Activated CD8-positive, alpha-beta T cell treated with anti-CD3 and anti-CD28 coated beads, Interleukin-2, amount 10 ng/mL, durations not matched to agents 7 days and 5 days (primary cell): ENCODE data around the gene CHCHD3. TPM values are rescaled to one million over a fixed set of nuclear protein-coding genes. Genes with fewer than 3 reads are reported as not detected.
"Not testable (repeated sequence)": the region's sequence is repeated elsewhere in the genome, so short reads cannot be mapped to it uniquely, and the experiment has no call there.

Experiments
- ATAC-seq: fragments of 150-1000 bp; cut with Tn5 transposase; one replicate; pipeline ENCODE4 v1.10.0; 2021; ENCODE audit warnings: moderate library complexity
- CTCF ChIA-PET: fragments of 350-600 bp; sonication (Branson Sonifier 250); formaldehyde crosslinking; loops from one replicate; lab custom pipeline; 2021; ENCODE audit warnings: antibody characterized with exemption; lab: Charles Lee
- POLR2A ChIA-PET: fragments of 350-600 bp; sonication (Branson Sonifier 250); formaldehyde crosslinking; loops from one replicate; lab custom pipeline; 2021; ENCODE audit warnings: antibody characterized with exemption; lab: Charles Lee
- DNase-seq: peaks from one replicate; pipeline ENCODE4 v3.0.0-alpha.2; 2020
- H3K27ac Mint-ChIP-seq: one replicate; pipeline ENCODE4 v1.8.0; 2021; ENCODE audit warnings: mild to moderate bottlenecking, mixed read lengths
- H3K27me3 Mint-ChIP-seq: one replicate; pipeline ENCODE4 v1.8.0; 2021; ENCODE audit warnings: low read depth, mixed read lengths
- H3K36me3 Mint-ChIP-seq: one replicate; pipeline ENCODE4 v1.8.0; 2021; ENCODE audit warnings: low read depth, mixed read lengths
- H3K4me1 Mint-ChIP-seq: one replicate; pipeline ENCODE4 v1.8.0; 2021; ENCODE audit warnings: low read depth, mixed read lengths
- H3K4me3 Mint-ChIP-seq: one replicate; pipeline ENCODE4 v1.8.0; 2021; ENCODE audit warnings: mild to moderate bottlenecking, mixed read lengths
- H3K9me3 Mint-ChIP-seq: one replicate; pipeline ENCODE4 v1.8.0; 2022; ENCODE audit warnings: mixed read lengths; ENCODE audit not compliant: insufficient read depth
- total RNA-seq, 2 experiments: library from RNA; stranded (reverse); gene quantifications; one replicate each; pipeline ENCODE4 v1.2.3, GENCODE V29; 2021

The CHCHD3 gene
- total RNA-seq, 2 experiments from 2014 or later, result 60.1 to 62.5 TPM

DNA sequence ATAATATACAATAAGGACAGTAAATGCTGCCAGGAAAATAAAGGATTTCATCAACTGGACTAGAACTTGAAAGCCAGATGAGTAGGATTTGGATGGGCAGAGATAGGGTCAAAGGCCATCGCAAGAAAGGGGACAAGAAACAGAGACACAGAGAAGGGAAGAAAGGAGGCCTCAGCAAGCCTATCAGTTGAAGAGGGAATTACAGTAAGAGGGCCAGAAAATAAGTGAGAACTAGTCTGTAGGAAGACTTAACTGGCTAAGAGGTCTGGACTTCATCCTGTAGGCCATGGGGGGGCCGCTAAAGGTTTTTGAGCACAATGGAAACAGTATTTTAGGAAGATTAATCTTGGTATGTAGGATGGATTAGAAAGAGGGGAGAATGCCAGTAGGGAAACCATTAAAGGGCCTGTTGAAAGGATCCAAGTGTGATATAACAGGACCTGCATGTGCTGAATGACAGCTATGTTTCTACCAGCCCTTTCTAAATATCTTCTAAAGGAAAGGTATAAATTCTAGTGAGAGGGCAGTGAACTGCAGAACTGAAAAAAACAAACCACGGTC, 174.4 kb downstream of the CHCHD3 start:
- ChIA-PET POLR2A (no interaction called here), CTCF (no interaction called here)
- no peak for DNase-seq
- no peaks in the 10 kb centered on the region for H3K9me3 Mint-ChIP-seq
- H3K27me3 Mint-ChIP-seq, result no peaks in the 10 kb centered on the region
- H3K4me3 Mint-ChIP-seq, result no peak overlapping the region
- H3K36me3 Mint-ChIP-seq, result peaks cover 18% of the 10 kb centered on the region
- ATAC-seq, result no peak
- H3K4me1 Mint-ChIP-seq, result peaks cover 1% of the 10 kb centered on the region
- no peak overlapping the region for H3K27ac Mint-ChIP-seq

DNA sequence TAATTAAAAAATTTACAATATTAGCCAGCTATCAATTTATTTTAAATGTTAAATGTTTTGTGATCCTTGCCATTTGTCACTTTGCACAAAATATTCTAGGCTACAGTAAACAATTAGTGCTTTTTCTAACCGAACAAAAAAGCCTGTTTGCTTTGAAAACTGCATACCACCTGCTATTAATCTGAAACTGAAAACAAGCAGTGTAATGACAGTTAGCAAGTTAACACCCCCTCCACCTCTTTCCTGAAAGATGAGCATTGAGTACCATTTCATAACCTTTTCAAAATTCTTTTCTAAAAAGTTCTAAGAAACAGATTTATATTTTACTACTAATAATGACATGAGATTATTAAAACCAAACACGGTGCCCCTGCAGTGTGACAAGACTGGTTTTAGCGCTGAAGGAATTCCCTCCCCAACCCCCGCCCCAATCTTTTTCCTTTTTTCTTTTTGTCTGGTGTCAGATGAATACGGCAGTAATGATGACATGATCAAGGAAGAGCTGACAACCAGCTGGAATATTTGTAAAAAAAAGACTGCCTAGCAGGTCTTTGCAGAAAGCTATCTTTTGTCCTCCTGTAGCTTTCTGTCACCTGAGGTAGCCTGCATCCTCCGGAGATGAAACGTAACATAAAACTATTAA, 175.6 kb downstream of the CHCHD3 start:
- no peak for DNase-seq
- Mint-ChIP-seq H3K27ac (no peak overlapping the region), H3K9me3 (no peaks in the 10 kb centered on the region), H3K4me1 (peaks cover 1% of the 10 kb centered on the region), H3K36me3 (peaks cover 20% of the 10 kb centered on the region), H3K4me3 (no peak overlapping the region), H3K27me3 (no peaks in the 10 kb centered on the region)
- no peak for ATAC-seq
- ChIA-PET CTCF (no interaction called here), POLR2A (no interaction called here)

DNA sequence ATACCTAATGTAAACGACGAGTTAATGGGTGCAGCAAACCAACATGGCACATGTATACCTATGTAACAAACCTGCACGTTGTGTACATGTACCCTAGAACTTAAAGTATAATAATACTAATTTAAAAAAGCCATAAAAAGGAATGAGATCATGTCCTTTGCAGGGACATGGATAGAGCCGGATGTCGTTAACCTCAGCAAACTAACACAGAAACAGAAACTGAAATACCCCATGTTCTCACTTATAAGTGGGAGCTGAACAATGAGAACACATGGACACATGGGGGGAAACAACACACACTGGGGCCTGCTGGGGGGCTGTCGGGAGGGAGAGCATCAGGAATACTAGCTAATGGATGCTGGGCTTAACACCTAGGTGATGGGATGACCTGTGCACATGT, 176.8 kb downstream of the CHCHD3 start:
- DNase-seq, H3K4me3 Mint-ChIP-seq, POLR2A ChIA-PET, H3K4me1 Mint-ChIP-seq, H3K9me3 Mint-ChIP-seq, H3K27me3 Mint-ChIP-seq, ATAC-seq: not testable (repeated sequence)
- CTCF ChIA-PET, result interaction anchor here (0.6 kb wide), 1 partner anchor 273 kb away, joined by 3 read pairs; no protein-coding TSS in a partner anchor
- peak overlapping the region; percentile 66 for H3K27ac Mint-ChIP-seq
- peaks cover 20% of the 10 kb centered on the region for H3K36me3 Mint-ChIP-seq

DNA sequence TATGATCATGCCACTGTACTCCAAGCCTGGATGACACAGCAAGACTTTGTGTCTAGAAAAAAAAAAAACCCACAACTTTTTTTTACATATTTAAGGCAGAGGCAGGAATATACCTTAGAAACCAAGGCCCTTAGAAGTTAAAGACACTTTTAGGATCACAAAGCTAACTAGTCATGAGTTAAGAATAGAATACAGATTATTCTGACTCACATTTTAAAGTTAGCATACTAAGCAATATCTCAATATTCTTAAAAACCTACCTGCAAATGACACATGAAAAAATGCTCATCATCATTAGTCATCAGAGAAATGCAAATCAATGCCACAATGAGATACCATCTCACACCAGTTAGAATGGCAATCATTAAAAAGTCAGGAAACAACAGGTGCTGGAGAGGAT, 177.7 kb downstream of the CHCHD3 start:
- H3K4me1 Mint-ChIP-seq, result peaks cover 1% of the 10 kb centered on the region
- no peak overlapping the region for H3K27ac Mint-ChIP-seq
- H3K27me3 Mint-ChIP-seq, result no peaks in the 10 kb centered on the region
- CTCF ChIA-PET, result no interaction called here
- H3K9me3 Mint-ChIP-seq, result no peaks in the 10 kb centered on the region
- POLR2A ChIA-PET, result no interaction called here
- ATAC-seq (no peak), DNase-seq (no peak)
- no peak overlapping the region for H3K4me3 Mint-ChIP-seq
- peaks cover 23% of the 10 kb centered on the region for H3K36me3 Mint-ChIP-seq

DNA sequence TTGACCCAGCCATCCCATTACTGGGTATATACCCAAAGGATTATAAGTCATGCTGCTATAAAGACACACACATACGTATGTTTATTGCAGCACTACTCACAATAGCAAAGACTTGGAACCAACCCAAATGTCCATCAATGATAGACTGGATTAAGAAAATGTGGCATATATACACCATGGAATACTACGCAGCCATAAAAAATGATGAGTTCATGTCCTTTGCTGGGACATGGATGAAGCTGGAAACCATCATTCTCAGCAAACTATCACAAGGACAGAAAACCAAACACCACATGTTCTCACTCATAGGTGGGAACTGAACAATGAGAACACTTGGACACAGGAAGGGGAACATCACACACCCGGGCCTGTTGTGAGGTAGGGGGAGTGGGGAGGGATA, 179.6 kb downstream of the CHCHD3 start:
- CTCF ChIA-PET, H3K4me1 Mint-ChIP-seq, POLR2A ChIA-PET, H3K4me3 Mint-ChIP-seq, DNase-seq, ATAC-seq, H3K9me3 Mint-ChIP-seq, H3K27ac Mint-ChIP-seq, H3K27me3 Mint-ChIP-seq: not testable (repeated sequence)
- H3K36me3 Mint-ChIP-seq, result peaks cover 21% of the 10 kb centered on the region

DNA sequence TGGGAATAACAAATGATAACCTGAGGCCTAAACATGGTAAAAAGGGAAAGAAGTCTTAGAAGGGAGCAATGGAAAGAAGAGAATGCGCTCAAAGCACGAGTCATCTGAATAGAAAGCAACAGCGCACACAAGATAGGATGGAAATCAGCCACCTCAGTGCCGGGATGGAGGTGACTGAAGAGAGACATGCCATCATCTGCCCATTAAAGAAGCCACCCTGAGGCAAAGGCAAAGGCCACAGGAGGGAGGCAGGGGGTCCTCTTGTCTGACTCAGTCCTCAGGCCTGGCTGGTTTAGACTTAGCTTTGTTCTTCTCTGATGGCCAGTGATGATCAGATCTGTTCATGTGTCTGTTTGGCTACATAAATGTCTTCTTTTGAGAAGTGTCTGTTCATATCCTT, 180.6 kb downstream of the CHCHD3 start:
- H3K27ac Mint-ChIP-seq, result no peak overlapping the region
- no peaks in the 10 kb centered on the region for H3K27me3 Mint-ChIP-seq
- CTCF ChIA-PET, result no interaction called here
- POLR2A ChIA-PET, result no interaction called here
- DNase-seq (no peak), ATAC-seq (no peak)
- H3K4me3 Mint-ChIP-seq, result no peak overlapping the region
- H3K36me3 Mint-ChIP-seq, result peaks cover 25% of the 10 kb centered on the region
- H3K9me3 Mint-ChIP-seq, result no peaks in the 10 kb centered on the region
- peaks cover 1% of the 10 kb centered on the region for H3K4me1 Mint-ChIP-seq

DNA sequence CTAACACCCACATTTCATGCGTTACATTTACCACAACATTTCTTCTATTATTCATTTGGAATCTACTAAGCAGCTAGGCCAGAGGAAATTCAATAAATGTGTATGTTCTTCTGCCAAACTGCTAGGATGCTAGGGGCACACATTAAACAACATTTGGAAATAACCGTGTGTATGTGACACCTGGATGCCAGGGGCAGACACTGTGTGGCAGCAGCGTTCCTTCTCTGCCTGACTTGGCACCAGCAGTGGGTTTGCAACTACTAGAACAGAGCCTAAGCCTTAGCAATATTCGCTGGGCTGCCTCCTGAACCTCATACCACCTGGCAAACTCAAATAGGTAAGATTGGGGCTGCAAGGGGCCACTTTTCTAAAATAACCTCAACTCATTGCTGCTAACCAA, 182.1 kb downstream of the CHCHD3 start:
- H3K9me3 Mint-ChIP-seq, result no peaks in the 10 kb centered on the region
- no peak overlapping the region for H3K27ac Mint-ChIP-seq
- CTCF ChIA-PET, result no interaction called here
- DNase-seq, result no peak
- ATAC-seq, result no peak
- peaks cover 23% of the 10 kb centered on the region for H3K36me3 Mint-ChIP-seq
- peaks cover 1% of the 10 kb centered on the region for H3K4me1 Mint-ChIP-seq
- H3K4me3 Mint-ChIP-seq, result no peak overlapping the region
- no peaks in the 10 kb centered on the region for H3K27me3 Mint-ChIP-seq
- POLR2A ChIA-PET, result no interaction called here

DNA sequence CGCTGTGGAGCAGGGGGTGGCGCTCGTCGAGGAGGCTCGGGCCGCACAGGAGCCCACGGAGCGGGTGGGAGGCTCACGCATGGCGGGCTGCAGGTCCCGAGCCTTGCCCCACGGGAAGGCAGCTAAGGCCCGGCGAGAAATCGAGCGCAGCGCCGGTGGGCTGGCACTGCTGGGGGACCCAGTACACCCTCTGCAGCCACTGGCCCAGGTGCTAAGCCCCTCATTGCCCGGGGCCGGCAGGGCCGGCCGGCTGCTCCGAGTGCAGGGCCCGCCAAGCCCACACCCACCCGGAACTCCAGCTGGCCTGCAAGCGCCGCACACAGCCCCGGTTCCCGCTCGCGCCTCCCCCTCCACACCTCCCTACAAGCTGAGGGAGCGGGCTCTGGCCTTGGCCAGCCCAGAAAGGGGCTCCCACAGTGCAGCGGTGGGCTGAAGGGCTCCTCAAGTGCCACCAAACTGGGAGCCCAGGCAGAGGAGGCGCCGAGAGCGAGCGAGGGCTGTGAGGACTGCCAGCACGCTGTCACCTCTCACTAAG, 183.2 kb downstream of the CHCHD3 start:
- H3K4me3 Mint-ChIP-seq, POLR2A ChIA-PET, CTCF ChIA-PET, DNase-seq, H3K27ac Mint-ChIP-seq, ATAC-seq, H3K27me3 Mint-ChIP-seq, H3K4me1 Mint-ChIP-seq, H3K9me3 Mint-ChIP-seq: not testable (repeated sequence)
- H3K36me3 Mint-ChIP-seq, result peaks cover 16% of the 10 kb centered on the region

DNA sequence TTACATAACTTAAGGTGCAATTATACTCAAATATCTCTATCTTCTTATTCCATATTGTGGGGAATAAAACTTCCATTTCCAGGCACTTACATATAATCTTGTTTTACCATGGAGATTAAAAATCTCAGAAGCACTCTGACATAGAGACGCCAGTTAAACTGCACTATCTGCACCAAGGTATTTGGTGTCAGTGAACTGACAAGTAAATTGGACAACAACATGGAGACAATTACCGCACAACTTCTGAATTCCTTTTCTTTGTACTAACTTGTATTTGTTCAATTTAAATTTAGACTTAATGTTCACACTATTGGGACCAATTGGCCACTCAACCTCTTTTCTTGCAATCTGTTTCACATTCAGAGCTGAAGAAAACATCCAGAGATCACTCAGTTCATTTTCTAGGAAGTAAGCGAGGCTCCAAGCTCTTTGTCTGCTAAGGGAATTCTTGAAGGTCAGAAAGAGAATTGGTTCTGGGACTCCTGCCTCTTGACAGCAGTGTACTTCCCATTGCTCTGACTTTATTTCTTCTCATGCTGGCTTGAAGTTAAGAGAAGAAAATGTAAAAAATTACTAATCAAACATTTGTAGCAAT, 184.7 kb downstream of the CHCHD3 start:
- H3K36me3 Mint-ChIP-seq, result peaks cover 16% of the 10 kb centered on the region
- CTCF ChIA-PET, result no interaction called here
- no peaks in the 10 kb centered on the region for H3K27me3 Mint-ChIP-seq
- no peak overlapping the region for H3K4me3 Mint-ChIP-seq
- no peak overlapping the region for H3K27ac Mint-ChIP-seq
- ATAC-seq (no peak), DNase-seq (no peak)
- peaks cover 5% of the 10 kb centered on the region for H3K9me3 Mint-ChIP-seq
- no peaks in the 10 kb centered on the region for H3K4me1 Mint-ChIP-seq
- POLR2A ChIA-PET, result no interaction called here

DNA sequence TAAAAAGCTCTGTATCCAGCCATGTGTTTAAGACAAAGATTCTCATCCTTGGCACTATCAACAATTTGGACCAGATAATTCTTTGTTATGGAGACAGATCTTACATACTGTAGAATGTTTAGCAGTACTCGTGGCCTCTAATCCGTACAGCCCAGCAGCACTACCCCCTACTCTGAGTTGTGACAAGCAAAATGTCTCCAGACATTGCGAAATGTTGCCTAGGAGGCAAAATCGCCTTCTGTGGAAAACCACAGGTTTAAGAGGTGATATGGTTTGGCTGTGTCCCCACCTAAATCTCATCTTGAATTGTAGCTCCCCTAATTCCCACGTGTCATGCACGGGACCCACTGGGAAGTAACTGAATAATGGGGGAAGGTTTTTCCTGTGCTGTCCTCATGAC, 186.7 kb downstream of the CHCHD3 start:
- Mint-ChIP-seq H3K4me1 (no peaks in the 10 kb centered on the region), H3K9me3 (peaks cover 5% of the 10 kb centered on the region), H3K27me3 (no peaks in the 10 kb centered on the region), H3K4me3 (no peak overlapping the region), H3K36me3 (peaks cover 16% of the 10 kb centered on the region), H3K27ac (no peak overlapping the region)
- ChIA-PET CTCF (no interaction called here), POLR2A (no interaction called here)
- ATAC-seq (no peak), DNase-seq (no peak)

DNA sequence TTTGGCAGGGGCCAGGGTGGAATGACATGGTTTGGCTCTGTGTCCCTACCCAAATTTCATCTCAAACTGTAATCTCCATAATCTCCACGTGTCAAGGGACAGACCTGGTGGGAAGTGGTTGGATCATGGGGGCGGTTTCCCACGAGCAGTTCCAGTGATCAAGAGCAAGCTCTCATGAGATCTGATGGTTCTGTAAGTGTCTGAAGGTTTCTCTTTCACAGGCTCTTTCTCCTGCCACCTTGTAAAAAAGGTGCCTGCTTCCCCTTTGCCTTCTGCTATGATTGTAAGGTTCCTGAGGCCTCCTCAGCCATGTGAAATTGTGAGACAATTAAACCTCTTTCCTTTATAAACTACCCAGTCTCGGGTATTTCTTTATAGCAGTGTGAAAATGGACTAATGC, 188.3 kb downstream of the CHCHD3 start:
- CTCF ChIA-PET, result no interaction called here
- Mint-ChIP-seq H3K4me1 (no peaks in the 10 kb centered on the region), H3K27ac (no peak overlapping the region), H3K36me3 (peaks cover 13% of the 10 kb centered on the region), H3K4me3 (no peak overlapping the region), H3K27me3 (no peaks in the 10 kb centered on the region), H3K9me3 (peaks cover 5% of the 10 kb centered on the region)
- POLR2A ChIA-PET, result no interaction called here
- ATAC-seq (no peak), DNase-seq (no peak)

DNA sequence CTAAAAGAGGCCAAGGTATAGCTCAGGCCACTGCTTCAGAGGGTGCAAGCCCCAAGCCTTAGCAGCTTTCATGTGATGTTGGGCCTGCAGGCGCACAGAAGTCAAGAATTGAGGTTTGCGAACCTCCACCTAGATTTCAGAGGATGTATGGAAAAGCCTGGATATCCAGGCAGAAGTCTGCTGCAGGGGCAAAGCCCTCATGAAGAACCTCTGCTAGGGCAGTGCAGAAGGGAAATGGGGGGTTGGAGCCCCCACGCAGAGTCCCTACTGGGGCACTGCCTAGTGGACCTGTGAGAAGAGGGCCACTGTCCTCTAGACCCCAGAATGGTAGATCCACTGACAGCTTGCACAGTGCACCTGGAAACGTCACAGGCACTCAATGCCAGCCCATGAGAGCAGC, 189.1 kb downstream of the CHCHD3 start:
- H3K9me3 Mint-ChIP-seq, H3K4me1 Mint-ChIP-seq, H3K27me3 Mint-ChIP-seq, ATAC-seq, DNase-seq, H3K27ac Mint-ChIP-seq, CTCF ChIA-PET, H3K4me3 Mint-ChIP-seq: not testable (repeated sequence)
- peaks cover 13% of the 10 kb centered on the region for H3K36me3 Mint-ChIP-seq
- POLR2A ChIA-PET, result interaction anchor here (0.7 kb wide), 1 partner anchor 844 kb away, joined by 3 read pairs; no protein-coding TSS in a partner anchor
